GM23338 (cell line): Measurements from ENCODE around the gene SARDH.

Experiments
- CTCF ChIP-seq, 2 experiments: fragments of 200-600 bp in 1 of 2; sonication (generic) in 1 of 2; conservative IDR thresholded peaks; 2 replicates each; pipeline versions ENCODE4 v1.5.1 to v1.6.1; 2016 to 2017; ENCODE audit warnings: antibody characterized with exemption in 2 of 2, low read depth in 2 of 2, mild to moderate bottlenecking in 2 of 2, moderate library complexity in 1 of 2
- POLR2AphosphoS5 ChIP-seq: IDR thresholded peaks from 2 replicates; pipeline ENCODE4 v1.6.1; 2016; ENCODE audit warnings: antibody characterized with exemption, low read depth
- REST ChIP-seq: IDR thresholded peaks from one replicate; pipeline ENCODE4 v1.6.1; 2018; ENCODE audit warnings: antibody characterized with exemption; ENCODE audit not compliant: unreplicated experiment

- no peak for TF ChIP-seq POLR2AphosphoS5
- no peak for TF ChIP-seq REST
- TF ChIP-seq CTCF (conservative IDR thresholded peaks at IDR 0.05; ENCODE audit: low read depth in 2 of 2) = no peak
Observed at GRCh38 chr9:133633681-133634080, 104.5 kb downstream of the SARDH start.
